Spleen (tissue), 7 donors: Measurements from ENCODE around the gene BAHCC1.

Experiments
- POLR2A ChIP-seq, 3 donors: fragments of 450-650 bp; IDR thresholded peaks; one replicate each; pipeline ENCODE4 v1.5.1; 2017; ENCODE audit warnings: antibody characterized with exemption in 3 of 3, mild to moderate bottlenecking in 1 of 3
- POLR2AphosphoS5 ChIP-seq, 3 donors: sonication (generic); formaldehyde crosslinking; IDR thresholded peaks; one replicate each; pipeline ENCODE4 v1.5.1; 2017; ENCODE audit warnings: antibody characterized with exemption in 3 of 3
- TF ChIP-seq, protein P1 (sequence below), 11 experiments: fragments of 200-600 bp in 7 of 11; fragments of 450-650 bp in 4 of 11; sonication (generic) in 4 of 11; IDR thresholded peaks in 8 of 11; conservative IDR thresholded peaks in 3 of 11; 1 replicate in 7 of 11; 2 replicates in 4 of 11; pipeline versions ENCODE4 v1.4.0 to v1.8.0; 2016 to 2021; ENCODE audit warnings: antibody characterized with exemption in 11 of 11, inconsistent platforms in 4 of 11, mild to moderate bottlenecking in 1 of 11
- donor health status: DM: no; HTN: no; CAD: no; lungs with moderate emphysema.
- donor health status: DM: no; HTN: no; CAD: no.
- donor health status: DM: no; HTN: no; CAD: no.

DNA sequence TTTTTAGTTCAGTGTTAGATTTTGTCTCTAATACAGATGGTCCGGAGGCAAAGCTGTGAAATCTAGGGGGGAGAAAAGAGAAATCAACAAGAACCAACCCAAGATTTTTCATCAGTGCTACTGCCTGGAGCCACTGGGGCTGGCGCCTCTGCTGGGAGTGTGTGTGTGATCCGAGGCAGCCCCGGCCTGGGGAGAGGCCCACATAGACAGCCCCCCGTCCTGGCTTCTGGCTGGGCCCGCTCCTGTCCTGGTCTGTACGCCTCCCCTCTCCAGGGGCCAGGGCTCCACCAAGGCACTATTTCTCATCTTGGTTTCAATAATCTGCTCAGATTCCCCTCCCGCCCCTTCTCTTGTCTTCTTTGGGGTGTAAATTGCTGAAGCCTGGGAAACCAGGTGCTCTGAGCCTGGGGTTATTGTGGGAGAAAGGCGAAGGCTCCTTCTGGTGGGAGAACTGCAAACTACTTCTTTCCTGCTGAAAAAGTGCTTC, 7.8 kb downstream of the BAHCC1 start:
- TF ChIP-seq, protein P1, sequence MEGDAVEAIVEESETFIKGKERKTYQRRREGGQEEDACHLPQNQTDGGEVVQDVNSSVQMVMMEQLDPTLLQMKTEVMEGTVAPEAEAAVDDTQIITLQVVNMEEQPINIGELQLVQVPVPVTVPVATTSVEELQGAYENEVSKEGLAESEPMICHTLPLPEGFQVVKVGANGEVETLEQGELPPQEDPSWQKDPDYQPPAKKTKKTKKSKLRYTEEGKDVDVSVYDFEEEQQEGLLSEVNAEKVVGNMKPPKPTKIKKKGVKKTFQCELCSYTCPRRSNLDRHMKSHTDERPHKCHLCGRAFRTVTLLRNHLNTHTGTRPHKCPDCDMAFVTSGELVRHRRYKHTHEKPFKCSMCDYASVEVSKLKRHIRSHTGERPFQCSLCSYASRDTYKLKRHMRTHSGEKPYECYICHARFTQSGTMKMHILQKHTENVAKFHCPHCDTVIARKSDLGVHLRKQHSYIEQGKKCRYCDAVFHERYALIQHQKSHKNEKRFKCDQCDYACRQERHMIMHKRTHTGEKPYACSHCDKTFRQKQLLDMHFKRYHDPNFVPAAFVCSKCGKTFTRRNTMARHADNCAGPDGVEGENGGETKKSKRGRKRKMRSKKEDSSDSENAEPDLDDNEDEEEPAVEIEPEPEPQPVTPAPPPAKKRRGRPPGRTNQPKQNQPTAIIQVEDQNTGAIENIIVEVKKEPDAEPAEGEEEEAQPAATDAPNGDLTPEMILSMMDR (IDR thresholded peaks at IDR 0.05 in 8 of 11, conservative IDR thresholded peaks at IDR 0.05 in 3 of 11) = no peak
- TF ChIP-seq POLR2A (IDR thresholded peaks at IDR 0.05) (no peak), POLR2AphosphoS5 (IDR thresholded peaks at IDR 0.05) (no peak)
